WI38 (cell line): ENCODE measurements around the gene WNT5A.
A peak's percentile ranks its signal among the peaks of the same experiment; 100 is the strongest.

Source experiments
- H3K4me3 ChIP-seq: 2 replicates; pipeline ENCODE4 v1.5.1; 2011; ENCODE audit warnings: low read depth, mild to moderate bottlenecking, control low read depth, low read length
- TF ChIP-seq, protein P1 (sequence below): IDR thresholded peaks from 2 replicates; pipeline ENCODE4 v1.5.1; 2012; ENCODE audit warnings: low read depth, mild to moderate bottlenecking, control low read depth, low read length

The WNT5A gene

DNA sequence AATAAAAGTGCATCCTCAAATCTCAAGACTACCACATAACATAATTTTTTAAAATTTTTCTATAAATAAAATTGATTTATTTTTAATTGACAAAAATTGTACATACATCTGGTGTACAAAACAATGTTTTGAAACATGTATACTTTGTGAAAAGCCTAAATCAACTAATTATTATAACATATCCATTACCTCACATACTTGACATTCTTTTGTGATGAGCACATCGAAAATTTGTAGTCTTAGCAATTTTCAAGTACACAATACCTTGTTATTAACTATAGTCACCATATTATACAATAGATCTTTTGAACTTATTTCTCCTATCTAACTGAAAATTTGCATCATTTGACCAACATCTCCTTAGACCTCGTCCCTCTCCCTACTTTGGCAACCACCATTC lies 7.9 kb upstream of the WNT5A start:
- H3K4me3 ChIP-seq = no peak overlapping the region
- TF ChIP-seq, protein P1, sequence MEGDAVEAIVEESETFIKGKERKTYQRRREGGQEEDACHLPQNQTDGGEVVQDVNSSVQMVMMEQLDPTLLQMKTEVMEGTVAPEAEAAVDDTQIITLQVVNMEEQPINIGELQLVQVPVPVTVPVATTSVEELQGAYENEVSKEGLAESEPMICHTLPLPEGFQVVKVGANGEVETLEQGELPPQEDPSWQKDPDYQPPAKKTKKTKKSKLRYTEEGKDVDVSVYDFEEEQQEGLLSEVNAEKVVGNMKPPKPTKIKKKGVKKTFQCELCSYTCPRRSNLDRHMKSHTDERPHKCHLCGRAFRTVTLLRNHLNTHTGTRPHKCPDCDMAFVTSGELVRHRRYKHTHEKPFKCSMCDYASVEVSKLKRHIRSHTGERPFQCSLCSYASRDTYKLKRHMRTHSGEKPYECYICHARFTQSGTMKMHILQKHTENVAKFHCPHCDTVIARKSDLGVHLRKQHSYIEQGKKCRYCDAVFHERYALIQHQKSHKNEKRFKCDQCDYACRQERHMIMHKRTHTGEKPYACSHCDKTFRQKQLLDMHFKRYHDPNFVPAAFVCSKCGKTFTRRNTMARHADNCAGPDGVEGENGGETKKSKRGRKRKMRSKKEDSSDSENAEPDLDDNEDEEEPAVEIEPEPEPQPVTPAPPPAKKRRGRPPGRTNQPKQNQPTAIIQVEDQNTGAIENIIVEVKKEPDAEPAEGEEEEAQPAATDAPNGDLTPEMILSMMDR = no peak

DNA sequence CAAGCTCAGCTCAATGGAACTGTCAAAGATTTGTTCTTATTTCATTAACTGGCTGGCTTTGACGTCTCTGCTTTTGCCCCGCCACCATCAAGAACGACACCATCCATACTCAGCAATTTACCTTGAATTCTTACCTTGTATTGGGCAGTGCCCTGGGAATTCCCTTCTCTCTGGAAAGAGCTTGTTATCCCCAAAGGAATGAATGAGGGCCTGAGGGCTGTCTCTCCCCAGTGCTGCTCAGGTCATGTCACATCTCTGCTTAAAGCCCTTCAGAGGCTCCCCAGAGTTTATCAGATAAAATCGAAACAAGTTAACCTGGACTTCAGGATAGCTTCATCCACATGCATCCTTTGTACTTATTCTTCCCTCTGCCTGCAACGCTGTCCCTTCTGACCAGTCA lies 5.9 kb upstream of the WNT5A start:
- TF ChIP-seq, protein P1 = no peak
- no peak overlapping the region for H3K4me3 ChIP-seq

DNA sequence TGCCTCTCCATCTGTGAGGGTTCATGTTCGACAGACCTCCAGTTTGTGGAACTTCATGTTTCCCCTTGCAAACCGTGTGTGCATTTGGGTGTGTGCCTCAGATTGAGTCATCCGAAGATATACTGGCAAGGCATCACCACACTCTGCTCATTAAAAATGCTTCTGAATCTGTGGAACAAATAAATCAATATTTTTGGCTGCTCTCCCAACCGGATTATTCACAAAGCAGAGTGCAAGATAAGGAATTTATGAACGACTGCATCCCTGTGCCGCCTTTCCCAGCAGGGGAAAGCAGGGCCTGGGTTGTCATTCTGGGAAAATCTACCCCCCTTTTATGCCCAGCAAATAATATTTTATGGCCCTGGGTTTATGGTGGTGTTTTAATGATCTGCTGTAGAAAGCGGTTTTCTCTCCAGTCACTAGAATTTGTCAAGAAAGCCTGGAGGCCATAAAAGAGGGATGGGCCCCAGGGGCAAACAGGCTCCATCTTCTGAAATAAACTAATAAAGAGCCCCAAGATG lies 4.2 kb upstream of the WNT5A start:
- H3K4me3 ChIP-seq = no peak overlapping the region
- TF ChIP-seq, protein P1 = no peak

DNA sequence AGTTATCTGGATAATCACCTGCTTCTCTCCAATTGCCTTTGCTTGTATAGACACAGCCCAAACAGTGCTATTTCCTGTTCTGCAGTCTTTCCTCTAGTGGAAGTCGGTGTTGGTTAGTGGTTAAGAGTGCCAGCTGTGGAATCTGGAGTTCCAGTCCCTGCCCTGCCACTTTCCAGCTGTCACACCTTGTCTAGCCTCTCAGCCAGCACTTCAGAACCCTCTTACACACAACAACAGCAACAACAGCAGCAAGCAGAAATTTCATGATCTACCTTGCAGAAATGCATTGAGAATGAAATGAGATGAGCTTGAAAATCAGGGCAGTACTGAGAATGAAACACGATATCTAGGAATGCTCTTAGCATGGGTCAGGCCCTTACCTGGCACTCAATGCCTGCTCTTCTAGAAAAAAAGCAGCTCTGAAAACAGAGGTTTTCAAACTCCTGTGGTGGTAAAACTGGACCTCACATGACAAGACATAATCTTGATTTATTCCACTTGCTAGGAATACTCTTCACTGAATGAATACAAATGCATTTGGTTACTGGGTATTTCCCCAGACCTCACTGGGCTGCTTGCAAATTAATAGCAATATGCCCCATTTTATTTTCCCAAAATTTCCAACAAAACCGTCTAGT lies 3.3 kb upstream of the WNT5A start:
- TF ChIP-seq, protein P1 = no peak
- no peak overlapping the region for H3K4me3 ChIP-seq

DNA sequence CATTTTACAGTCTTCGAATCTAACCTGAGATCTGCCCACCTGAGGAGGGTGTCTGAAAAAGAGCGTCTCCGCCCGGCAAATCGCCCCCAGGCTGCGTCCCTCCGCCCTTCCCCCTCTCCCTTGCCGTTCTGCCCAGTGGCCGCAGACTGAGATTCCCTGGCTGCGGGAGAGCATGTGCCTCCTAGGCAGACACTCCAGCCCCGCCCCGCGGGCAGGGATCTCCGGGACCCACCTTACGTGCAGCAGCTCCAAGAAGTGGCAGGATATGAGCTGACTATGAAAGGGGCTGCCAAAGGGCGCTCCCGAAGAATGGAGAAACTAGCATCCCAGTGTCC lies 2.7 kb upstream of the WNT5A start:
- TF ChIP-seq, protein P1 = no peak
- H3K4me3 ChIP-seq = no peak overlapping the region

DNA sequence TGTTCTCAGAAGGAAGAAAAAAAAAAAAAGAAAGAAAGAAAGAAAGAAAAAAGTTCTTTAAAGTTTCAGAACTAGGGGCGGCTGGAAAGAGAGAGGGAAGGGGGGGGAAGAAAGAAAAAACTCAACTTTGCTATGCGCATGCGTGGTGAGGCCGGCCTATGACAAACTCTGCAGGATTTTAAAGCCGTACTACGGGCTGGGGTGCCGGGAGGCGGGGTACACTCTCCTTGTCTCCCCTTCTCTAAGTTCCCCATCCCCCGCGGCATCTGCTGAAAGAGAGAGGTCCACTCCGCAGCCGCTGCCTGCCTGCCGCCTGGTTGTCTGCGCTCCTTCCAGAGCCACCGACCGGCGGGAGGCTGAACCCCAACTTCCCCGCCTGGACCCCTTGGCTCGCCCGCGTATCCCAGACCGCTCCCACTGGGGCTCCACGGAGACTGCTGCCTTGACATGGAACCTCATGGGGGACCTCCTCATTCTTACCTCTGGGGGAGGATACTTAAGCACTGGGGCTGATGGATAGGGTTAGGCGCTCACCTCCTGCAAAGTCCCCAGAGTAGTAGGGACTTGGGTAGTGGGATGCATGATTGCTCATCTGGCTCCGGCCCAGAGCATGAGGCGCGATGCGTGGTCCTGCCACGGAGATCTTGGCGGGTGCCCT lies 1.4 kb upstream of the WNT5A start:
- TF ChIP-seq, protein P1 = no peak
- H3K4me3 ChIP-seq = peak overlapping the region; percentile 90
